ENCODE measurements around the gene FHDC1.

The FHDC1 gene

DNA sequence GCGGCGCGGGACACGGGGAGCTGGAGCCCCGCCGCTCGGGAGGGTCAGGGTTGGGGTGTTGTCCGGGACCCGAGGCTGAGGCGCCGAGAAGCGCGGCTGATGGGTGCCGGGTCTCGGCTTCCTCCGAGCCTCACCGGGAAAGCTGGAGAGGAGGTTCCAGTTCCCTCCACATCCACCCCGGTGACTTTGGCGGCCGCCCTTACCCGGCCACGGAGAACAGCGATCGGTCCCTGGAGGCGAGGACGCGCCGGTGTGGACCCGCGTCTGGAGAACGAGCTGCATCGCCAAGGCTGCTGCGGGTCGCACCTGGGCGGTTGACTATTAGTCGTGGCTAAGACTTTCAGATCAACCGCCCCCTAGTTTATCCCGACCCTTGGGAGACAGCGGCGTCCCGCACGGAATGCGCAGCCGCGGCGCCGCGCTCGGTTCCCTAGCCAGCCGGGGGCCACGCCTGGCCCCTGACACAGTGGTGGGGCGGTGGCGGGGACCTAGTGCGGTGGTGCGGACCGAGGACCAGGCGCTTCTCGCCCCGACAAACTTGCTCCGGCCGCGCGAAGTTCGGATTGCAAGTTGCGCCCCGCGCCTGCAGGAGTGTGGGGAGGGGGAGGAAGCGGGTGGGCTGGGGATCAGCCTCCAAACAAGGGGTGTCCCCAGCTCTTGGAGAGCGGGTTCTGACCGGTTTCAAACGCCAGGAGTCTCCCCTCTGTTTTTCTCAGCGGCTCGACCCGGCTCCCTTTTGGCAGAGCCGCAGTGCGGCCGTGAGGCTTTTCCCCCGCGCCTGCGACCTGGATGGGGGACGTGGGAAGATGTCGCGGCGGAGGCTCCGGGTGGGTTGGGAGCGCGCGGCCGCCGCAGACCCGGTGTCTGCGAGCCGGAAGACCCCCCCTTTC is 568 bp downstream of the FHDC1 start:
- H3K4me3 ChIP-seq (replicated peaks; ENCODE audit: low read depth, low read length): peak overlapping the region; percentile 60
- H3K27me3 ChIP-seq (replicated peaks; ENCODE audit: control insufficient read depth, insufficient read depth, low read length): no peaks in the 10 kb centered on the region; the same call in none of the 2 replicates
- TF ChIP-seq, protein P1, sequence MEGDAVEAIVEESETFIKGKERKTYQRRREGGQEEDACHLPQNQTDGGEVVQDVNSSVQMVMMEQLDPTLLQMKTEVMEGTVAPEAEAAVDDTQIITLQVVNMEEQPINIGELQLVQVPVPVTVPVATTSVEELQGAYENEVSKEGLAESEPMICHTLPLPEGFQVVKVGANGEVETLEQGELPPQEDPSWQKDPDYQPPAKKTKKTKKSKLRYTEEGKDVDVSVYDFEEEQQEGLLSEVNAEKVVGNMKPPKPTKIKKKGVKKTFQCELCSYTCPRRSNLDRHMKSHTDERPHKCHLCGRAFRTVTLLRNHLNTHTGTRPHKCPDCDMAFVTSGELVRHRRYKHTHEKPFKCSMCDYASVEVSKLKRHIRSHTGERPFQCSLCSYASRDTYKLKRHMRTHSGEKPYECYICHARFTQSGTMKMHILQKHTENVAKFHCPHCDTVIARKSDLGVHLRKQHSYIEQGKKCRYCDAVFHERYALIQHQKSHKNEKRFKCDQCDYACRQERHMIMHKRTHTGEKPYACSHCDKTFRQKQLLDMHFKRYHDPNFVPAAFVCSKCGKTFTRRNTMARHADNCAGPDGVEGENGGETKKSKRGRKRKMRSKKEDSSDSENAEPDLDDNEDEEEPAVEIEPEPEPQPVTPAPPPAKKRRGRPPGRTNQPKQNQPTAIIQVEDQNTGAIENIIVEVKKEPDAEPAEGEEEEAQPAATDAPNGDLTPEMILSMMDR (IDR thresholded peaks at IDR 0.05; ENCODE audit: insufficient read depth, low read length, poor library complexity, severe bottlenecking): no peak
- peak; percentile 42 for DNase-seq (ENCODE audit: extremely low read depth, insufficient read length)
- no peaks in the 10 kb centered on the region for H3K36me3 ChIP-seq (ENCODE audit: control insufficient read depth, insufficient read depth, low read length)

DNA sequence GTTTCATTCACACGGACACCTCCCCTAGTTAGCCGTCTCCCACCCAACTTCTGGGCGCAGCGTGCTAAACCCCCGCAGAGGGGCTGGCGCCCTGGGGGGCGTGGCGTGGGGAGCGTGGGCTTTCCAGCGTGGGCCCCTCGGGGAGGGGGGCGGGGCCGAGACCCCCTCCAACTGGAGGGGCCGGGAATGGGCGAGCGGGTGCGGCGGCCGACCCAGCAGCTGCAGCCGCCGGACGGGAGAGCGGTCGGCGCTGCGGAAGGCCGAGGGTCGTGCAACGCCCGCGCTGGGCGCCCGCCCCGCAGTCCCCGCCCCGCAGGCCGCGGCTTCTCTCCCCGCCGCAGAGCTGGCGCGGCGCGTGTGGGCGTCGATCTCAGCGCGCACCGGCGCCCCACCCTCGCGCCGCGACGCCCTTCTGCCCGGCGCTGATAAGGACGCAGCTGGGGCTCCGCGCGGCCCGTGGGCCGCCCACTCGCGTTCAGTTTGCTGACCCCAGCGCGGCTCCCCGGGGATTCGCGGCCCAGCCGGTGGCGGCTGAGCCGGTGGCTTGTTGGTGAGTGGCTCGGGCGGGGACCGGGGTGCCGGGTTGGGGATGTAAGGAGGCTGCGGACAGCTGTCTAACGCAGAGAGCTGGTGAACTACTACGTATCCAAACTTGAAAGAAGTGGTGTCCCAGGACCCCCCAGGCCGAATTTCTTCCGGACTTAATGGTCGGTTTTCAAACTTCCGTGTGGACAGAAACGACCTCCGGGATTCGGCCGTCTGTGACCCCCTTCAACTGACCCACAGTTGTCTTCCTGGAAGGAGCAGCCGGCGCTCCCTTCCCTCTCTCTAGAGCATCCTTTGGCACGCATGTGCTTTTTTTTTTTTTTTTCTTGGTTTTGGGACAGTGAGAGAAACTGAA is 1.5 kb downstream of the FHDC1 start:
- Histone ChIP-seq H3K27me3 (replicated peaks; ENCODE audit: control insufficient read depth, insufficient read depth, low read length) (no peaks in the 10 kb centered on the region; the same call in none of the 2 replicates), H3K4me3 (replicated peaks; ENCODE audit: low read depth, low read length) (peak overlapping the region; percentile 60), H3K36me3 (ENCODE audit: control insufficient read depth, insufficient read depth, low read length) (no peaks in the 10 kb centered on the region)
- DNase-seq (ENCODE audit: extremely low read depth, insufficient read length): peak; percentile 52
- TF ChIP-seq, protein P1 (IDR thresholded peaks at IDR 0.05; ENCODE audit: insufficient read depth, low read length, poor library complexity, severe bottlenecking): no peak

DNA sequence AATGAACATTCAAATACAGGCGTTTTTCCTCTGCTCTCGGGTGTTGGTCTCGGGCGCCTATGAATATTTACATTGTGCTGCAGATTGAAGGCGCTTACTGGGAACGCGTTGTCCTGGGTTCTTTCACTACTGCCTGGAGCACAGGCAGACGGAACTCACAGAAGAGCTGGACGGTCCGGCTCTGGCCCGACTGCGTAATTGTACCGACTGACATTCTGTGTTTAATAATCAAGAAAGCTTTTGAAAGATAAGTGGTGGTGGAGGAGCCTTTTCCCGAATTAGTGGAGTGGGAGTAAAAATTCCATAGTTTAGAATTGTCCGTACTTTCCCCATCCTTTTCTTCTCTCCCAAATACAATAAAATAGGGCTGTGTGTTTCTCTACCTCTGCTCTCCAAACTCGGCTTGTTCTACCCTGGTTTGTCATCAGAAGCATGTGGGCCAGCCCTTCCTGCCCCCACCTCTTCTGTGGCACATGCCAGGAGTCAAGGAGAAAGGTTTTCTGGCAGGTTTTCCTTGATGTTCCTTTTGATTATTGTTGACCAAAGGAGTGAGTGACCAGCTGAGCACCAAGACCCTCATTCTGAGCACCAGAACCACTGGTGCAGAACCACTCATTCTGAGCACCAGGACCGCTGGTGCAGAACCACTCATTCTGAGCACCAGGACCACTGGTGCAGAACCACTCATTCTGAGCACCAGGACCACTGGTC is 2.3 kb downstream of the FHDC1 start:
- peak overlapping the region; percentile 60; the same call in 1 of the 2 replicates for H3K4me3 ChIP-seq (replicated peaks; ENCODE audit: low read depth, low read length)
- H3K27me3 ChIP-seq (replicated peaks; ENCODE audit: control insufficient read depth, insufficient read depth, low read length): no peaks in the 10 kb centered on the region; the same call in none of the 2 replicates
- H3K36me3 ChIP-seq (ENCODE audit: control insufficient read depth, insufficient read depth, low read length): no peaks in the 10 kb centered on the region
- TF ChIP-seq, protein P1 (IDR thresholded peaks at IDR 0.05; ENCODE audit: insufficient read depth, low read length, poor library complexity, severe bottlenecking): no peak
- DNase-seq (ENCODE audit: extremely low read depth, insufficient read length): no peak

GRCh38 chr4:152939621-152940020 is 3.5 kb downstream of the FHDC1 start:
- TF ChIP-seq, protein P1 (IDR thresholded peaks at IDR 0.05; ENCODE audit: insufficient read depth, low read length, poor library complexity, severe bottlenecking): no peak
- DNase-seq (ENCODE audit: extremely low read depth, insufficient read length): no peak
- H3K27me3 ChIP-seq (replicated peaks; ENCODE audit: control insufficient read depth, insufficient read depth, low read length): no peaks in the 10 kb centered on the region; the same call in none of the 2 replicates

GRCh38 chr4:152940461-152940860 is 4.3 kb downstream of the FHDC1 start:
- no peaks in the 10 kb centered on the region; the same call in none of the 2 replicates for H3K27me3 ChIP-seq (replicated peaks; ENCODE audit: control insufficient read depth, insufficient read depth, low read length)
- no peaks in the 10 kb centered on the region for H3K36me3 ChIP-seq (ENCODE audit: control insufficient read depth, insufficient read depth, low read length)
- no peak for DNase-seq (ENCODE audit: extremely low read depth, insufficient read length)
- TF ChIP-seq, protein P1 (IDR thresholded peaks at IDR 0.05; ENCODE audit: insufficient read depth, low read length, poor library complexity, severe bottlenecking): no peak
- no peak overlapping the region for H3K4me3 ChIP-seq (replicated peaks; ENCODE audit: low read depth, low read length)

More at GRCh38 chr4:152939621-152940020, 3.5 kb downstream of the FHDC1 start:
- no peaks in the 10 kb centered on the region for H3K36me3 ChIP-seq (ENCODE audit: control insufficient read depth, insufficient read depth, low read length)
- H3K4me3 ChIP-seq (replicated peaks; ENCODE audit: low read depth, low read length): no peak overlapping the region

Measured in GM06990 (cell line).